ENCODE results near the gene PGM5.

GRCh38 chr9:68522954-68523353 is 166.5 kb downstream of the PGM5 start:
- TF ChIP-seq CTCF (IDR thresholded peaks at IDR 0.05) (no peak), POLR2A (IDR thresholded peaks at IDR 0.05) (no peak)
